NT2/D1 (cell line): Measurements from ENCODE around the gene SRSF3.

Experiments used
- YY1 ChIP-seq: IDR thresholded peaks from 2 replicates; pipeline ENCODE4 v1.6.1; 2011; ENCODE audit not compliant: insufficient read length, insufficient read depth
- ZNF274 ChIP-seq: IDR thresholded peaks from 2 replicates; pipeline ENCODE4 v1.6.1; 2011; ENCODE audit warnings: mild to moderate bottlenecking, low read depth, low read length

- TF ChIP-seq ZNF274 (no peak), YY1 (no peak)
Measured at GRCh38 chr6:36560822-36561221, 33.3 kb upstream of the SRSF3 start.
